HL-60/S4 treated with phorbol 12-myristate 13-acetate at 8.2 ng/mL for 4 days and 3 days (cell line): ENCODE results near the gene CFAP299.
"Not testable (repeated sequence)": the region's sequence is repeated elsewhere in the genome, so short reads cannot be mapped to it uniquely, and the experiment has no call there.

Experiments used
- in situ Hi-C: fragments of 300-500 bp; cut with MboI; formaldehyde crosslinking; loops from 2 replicates; pipeline ENCODE4 v1.15.0; 2022; ENCODE audit warnings: low sequenced_read_pairs

The CFAP299 gene

GRCh38 chr4:80705311-80705710, 369.8 kb downstream of the CFAP299 start:
- in situ Hi-C loops, result no loop called here

- in situ Hi-C loops, result no loop called here
These were observed 373.7 kb downstream of the CFAP299 start for GRCh38 chr4:80709082-80709869.

DNA sequence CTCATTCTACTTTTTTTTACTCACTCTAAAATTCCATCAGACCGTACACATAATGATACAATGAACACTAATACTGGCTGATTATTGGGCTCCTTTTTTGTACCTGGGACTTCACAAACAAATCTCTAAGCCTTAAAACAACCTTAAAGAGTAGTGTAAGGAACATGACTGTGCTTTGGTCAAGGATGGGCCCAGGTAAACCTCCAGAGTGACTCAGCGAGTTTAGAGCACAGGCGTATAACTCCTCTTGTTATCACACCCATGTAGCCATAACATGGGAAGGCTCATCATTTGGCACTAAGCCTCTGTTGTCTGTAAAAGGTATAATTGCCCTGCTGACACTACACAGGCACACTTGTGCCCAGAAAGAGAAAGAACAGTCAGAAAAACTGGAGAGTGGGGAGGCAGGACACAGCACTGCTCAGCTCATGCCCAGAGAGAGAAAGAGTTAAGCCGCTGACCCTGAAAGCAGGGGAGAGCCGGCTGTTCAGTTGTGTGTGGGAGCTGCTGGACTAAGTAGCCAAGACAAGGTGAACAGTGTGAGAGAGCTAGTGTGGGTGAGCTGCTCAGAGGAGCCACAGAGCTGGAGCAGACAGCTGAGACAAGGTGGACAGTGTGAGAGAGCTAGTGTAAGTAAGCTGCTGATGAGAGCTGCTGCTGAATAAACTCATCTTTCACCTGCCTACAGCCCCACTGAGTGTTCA, 375.4 kb downstream of the CFAP299 start:
- in situ Hi-C loops, result no loop called here

DNA sequence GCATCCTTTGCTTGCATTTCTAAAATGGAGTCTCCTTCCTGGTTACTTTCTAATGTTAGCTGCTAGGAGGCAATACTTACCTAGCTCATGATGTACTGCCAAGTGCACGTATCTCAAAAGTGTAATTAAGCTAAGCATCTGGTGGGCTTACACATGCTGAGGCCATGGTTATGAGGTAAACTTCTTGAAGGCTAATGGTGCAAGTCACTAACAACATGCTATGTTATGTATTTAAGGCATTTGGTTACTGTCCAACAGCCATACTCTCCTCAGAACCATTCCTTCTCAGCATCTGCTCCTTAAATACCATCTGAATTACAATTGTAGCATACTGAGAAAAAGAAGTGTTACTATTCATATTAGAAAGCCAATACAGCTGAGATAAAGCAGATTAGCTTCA, 376.4 kb downstream of the CFAP299 start:
- in situ Hi-C loops, result no loop called here

DNA sequence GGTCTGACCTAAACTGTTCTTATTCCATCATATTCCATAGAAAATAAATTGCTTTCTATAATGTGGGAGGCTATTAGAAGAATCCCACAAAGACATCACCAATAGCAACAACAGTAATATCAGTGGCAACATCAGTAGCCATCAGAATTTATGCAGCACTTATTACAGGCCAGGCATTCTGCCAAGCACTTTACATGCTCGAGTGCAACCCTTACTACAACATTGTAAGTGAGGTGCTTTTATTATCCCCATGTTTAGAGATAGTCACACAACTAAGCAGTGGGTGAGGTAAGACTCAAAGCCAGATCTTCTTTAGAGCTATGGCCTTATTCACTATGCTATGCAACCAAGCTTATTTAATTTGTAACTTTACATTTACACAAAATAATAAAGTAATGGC, 377.9 kb downstream of the CFAP299 start:
- in situ Hi-C loops, result no loop called here

DNA sequence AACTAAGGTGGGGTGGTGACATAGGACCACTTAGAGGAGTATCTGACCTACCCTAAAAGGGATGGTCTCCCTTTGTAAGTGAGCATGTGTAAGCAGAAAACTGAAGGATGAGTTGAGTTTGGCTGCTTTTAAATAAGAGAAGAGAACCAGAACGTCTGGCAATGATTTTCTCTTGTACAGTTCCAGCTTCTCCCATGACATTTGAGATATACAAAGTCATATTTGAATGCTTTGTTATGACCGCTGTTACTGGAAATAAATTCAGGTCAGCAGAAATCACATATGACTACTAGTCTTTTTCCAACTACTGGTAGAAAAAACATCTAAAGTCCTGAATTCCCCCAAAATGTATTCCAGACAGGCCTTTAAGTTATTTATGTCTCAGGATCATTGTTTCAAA, 381.7 kb downstream of the CFAP299 start:
- in situ Hi-C loops, result no loop called here

GRCh38 chr4:80726471-80726870, 390.9 kb downstream of the CFAP299 start:
- in situ Hi-C loops, result no loop called here

GRCh38 chr4:80730158-80730557, 394.6 kb downstream of the CFAP299 start:
- in situ Hi-C loops, result no loop called here

DNA sequence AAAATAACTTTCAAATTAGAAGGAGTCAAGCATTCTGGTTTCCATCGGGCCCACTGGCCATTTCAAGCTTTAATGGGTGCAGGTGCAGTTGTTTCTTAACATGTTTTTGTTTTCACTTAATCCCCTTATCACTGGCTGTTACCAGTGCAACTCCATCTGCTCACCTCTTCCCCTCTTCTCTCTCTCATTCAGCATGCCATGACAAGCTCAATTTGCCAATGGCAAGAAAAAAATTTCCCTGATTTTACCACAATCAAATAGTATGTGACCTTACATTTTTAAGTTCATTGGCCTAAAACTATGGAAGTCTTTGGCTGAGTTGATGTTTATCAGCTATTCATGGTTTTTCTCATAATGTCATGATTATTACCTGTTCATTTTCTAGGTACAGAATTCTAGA, 395.9 kb downstream of the CFAP299 start:
- in situ Hi-C loops, result no loop called here

DNA sequence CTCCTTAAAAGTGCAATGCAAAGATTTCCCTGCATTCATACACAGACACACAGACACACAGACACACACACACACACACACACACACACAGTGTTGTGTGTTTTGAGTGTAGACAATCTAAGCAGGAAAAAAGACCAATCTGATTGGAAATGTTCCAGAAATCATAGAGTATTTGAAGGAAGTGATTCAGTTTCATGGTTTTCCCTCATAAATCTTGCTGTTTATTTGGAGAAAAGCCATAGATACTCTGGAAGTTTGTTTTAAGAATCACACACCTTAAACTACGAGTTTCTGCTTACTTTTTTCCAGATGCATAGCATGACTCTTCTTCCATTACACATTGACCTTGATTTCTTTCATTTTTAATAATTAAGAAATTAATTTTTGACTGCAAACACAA, 396.5 kb downstream of the CFAP299 start:
- in situ Hi-C loops, result no loop called here

GRCh38 chr4:80740375-80740774, 404.8 kb downstream of the CFAP299 start:
- in situ Hi-C loops, result no loop called here

GRCh38 chr4:80749558-80749957, 414.0 kb downstream of the CFAP299 start:
- in situ Hi-C loops, result not testable (repeated sequence)

DNA sequence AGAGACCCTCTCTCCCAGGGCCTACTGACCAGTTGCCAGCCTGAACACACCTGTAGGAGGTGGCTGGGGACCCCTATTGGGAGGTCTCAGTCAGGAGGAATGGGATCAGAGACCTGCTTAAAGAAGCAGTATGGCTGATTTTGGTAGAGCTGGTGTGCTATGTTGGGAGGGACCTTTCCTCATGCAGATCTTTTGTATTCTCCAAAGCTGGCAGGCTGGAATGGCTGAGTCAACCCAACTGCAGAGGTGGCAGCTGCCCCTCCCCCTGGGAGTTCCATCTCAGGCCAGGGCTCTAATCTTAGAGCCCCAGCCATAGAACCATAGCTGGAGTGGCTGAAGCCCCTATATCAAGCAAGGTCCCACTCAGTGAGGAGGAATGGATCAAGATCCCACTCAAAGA, 415.7 kb downstream of the CFAP299 start:
- in situ Hi-C loops, result no loop called here

- in situ Hi-C loops, result no loop called here
These were observed 432.4 kb downstream of the CFAP299 start for GRCh38 chr4:80767944-80768343.

DNA sequence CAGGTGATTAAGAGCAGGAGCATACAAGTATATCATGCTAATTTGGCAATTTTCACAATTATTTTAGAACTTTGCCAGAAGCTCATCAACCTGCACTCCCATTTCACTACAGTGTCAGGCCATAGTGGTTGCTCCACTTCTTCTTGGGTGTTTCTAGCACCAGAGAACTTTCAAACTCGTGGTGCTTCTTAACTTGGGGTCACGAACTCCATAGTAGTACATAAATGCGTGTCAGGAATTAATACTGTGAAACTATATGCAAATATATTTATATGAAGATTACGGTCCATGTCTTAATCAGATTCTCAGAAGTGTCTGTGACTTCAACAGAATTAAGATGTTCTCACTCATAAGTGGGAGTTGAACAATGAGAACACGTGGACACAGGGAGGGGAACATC, 440.6 kb downstream of the CFAP299 start:
- in situ Hi-C loops, result no loop called here

- in situ Hi-C loops, result no loop called here
These were observed 445.9 kb downstream of the CFAP299 start for GRCh38 chr4:80781431-80781830.

DNA sequence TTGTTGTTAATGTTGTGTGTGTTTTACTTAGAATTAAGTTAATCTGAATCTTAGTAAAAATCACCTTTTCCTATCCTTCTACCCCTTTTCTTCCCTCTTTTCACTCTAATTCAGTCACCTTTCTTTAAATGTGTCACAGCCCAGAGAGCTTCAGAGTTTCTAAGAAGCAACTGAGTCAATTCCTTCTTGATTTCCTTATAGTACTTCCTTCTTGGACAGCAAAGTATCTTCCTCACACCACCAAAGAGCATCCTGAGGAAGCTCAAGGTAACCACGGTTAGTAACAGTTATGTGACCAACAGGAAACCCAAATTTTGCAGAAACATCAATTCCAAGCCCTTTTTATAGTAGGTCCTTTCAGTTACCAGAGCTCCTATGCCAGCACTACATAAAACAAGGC, 451.8 kb downstream of the CFAP299 start:
- in situ Hi-C loops, result no loop called here

- in situ Hi-C loops, result no loop called here
These were observed 453.3 kb downstream of the CFAP299 start for GRCh38 chr4:80788798-80789197.

- in situ Hi-C loops, result no loop called here
These were observed 454.6 kb downstream of the CFAP299 start for GRCh38 chr4:80790152-80790551.

DNA sequence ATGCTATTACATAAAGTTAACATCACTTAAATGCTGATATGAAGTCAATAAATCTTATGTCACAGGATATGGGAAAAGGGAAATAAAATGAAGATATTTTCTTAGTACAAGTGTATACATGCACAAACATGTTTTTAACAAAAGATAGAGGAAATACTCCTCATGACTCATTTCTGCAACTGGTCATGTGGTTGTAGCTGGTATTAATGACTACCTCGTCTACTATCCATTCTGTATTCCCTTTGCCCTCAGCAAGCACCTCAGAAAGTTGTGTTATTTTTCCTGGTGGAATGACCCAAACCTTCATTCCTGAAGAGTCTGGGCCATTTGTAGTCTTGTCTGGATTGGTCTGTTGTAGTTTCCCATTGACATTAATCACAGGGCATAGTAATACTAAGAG, 458.1 kb downstream of the CFAP299 start:
- in situ Hi-C loops, result not testable (repeated sequence)

DNA sequence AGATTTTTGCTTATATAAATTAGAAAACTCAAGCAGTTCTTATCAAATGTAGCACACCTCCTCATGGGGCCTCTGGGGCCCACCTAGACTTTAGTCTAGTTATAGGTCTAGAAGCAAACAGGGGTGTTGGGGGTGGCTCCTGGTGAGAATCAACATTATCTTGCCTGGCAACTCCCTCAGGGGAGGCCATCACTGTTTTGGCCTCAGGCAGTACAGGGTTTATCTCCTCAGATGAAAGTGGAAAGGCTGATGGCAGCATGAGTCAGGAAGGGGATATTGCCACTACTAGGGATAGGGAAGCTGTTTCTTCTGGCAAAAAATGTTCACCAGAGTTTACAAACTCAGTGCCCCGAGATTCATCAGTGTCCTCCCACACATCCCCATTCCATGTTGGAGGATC, 462.6 kb downstream of the CFAP299 start:
- in situ Hi-C loops, result no loop called here

GRCh38 chr4:80800719-80801118, 465.2 kb downstream of the CFAP299 start:
- in situ Hi-C loops, result not testable (repeated sequence)
